ENCODE measurements around the gene ST8SIA2.

ST8SIA2 gene

DNA sequence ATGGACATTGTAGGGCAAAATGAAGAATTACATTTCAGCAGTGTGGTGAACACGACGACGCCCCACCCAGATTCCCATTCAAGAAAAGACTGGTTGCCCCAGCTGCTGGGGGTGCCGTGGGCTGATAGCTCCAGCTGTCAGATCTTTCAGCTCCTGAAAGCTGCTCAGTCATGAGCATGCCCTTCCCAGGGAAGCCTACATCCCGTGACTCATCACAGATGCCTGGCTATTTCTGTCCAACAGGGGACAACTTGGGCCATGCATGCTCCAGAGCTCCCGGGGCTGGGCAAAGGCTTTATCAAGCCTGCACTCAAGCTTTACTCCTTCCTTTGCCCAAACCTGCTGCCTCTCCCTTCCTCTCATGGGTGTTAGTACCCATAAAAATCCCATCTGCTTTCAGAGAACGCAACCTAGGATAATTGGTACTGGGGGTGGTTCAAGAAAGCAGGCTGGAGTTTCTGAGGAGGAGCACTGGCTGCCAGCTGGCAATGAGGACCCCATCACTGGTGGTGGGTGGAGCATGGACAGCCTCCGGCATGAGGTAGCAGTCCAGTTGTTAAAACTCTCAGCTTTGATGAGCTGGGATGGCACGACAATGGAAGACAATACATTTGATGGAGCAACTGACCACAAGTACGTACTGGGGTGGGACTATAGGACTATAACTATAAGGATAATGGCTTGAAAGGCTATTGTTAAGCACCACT lies 16.4 kb upstream of the ST8SIA2 start:
- Histone ChIP-seq H3K27me3 (ENCODE audit: control insufficient read depth in 1 of 2, insufficient read depth in 2 of 2, low read length in 2 of 2) (no peaks in the 10 kb centered on the region), H3K4me1 (ENCODE audit: insufficient read depth, low read length) (no peaks in the 10 kb centered on the region), H3K9me3 (ENCODE audit: low read length) (no peaks in the 10 kb centered on the region), H3K36me3 (ENCODE audit: insufficient read depth, low read length) (no peaks in the 10 kb centered on the region), H3K27ac (ENCODE audit: low read depth, low read length) (no peak overlapping the region), H3K4me3 (ENCODE audit: low read depth in 1 of 2, low read length in 2 of 2) (no peak overlapping the region), H3K9ac (ENCODE audit: low read length) (no peak overlapping the region)

DNA sequence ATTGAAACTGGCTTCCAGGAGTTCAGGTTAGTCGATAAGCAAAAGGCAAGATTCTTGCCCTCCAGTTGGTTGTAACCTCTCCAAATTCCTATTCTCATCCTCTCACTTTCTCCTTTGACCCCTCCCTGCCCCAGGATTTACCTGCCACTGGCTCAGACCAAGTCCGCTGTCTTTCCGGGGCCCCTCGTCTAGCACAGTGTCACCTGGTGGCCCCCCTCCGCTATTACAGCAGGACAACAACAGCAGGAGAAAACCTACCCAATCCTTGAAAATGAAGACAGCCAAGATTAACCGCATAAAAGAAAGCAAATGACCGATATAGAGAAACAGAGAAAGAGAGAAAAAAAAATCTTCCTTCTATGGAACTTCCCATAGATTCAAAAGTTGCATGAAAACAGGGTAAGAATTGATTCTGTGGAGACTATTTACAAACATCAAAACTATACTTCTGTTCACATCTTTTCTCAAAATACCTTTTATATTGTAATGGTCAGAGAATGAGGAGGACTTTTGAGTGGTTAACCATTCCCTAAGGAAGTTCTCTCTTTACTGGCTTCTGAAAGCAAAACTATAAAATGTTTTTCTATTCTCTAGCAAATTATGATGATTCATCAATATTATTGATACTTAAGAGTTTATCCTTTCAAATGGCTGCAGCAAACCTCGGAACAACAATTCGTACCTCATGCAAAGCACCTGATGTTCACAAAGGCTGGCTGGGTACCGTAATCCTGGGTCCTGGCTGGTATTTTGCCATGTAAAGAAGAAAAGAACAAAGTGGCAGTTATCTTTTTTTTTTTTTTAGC lies 10.0 kb upstream of the ST8SIA2 start:
- H3K4me1 ChIP-seq (ENCODE audit: insufficient read depth, low read length): no peaks in the 10 kb centered on the region

DNA sequence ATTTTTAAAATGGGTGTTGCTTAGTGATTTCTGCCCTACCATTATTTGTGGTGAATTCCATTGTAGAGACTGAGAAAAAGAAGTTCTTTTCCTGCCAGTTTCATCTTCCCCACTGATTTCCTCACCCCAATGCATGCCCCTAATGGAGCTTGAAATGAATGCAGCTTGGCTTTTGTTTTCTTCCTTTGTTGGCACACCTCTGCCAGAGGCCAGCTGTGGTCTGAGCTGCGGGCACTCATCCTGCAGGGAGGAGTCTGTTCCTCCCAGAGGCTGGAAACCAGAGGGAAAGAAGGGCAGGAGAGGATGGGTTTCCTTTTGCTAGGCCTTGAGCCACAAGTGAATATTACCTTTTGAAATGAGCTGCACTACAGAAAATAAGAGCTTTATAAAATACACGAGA lies 9.3 kb upstream of the ST8SIA2 start:
- Histone ChIP-seq H3K27me3 (ENCODE audit: control insufficient read depth in 1 of 2, insufficient read depth in 2 of 2, low read length in 2 of 2) (no peaks in the 10 kb centered on the region), H3K4me1 (ENCODE audit: insufficient read depth, low read length) (no peaks in the 10 kb centered on the region), H3K9me3 (ENCODE audit: low read length) (no peaks in the 10 kb centered on the region), H3K27ac (ENCODE audit: low read depth, low read length) (no peak overlapping the region), H3K36me3 (ENCODE audit: insufficient read depth, low read length) (no peaks in the 10 kb centered on the region), H3K9ac (ENCODE audit: low read length) (no peak overlapping the region), H3K4me3 (ENCODE audit: low read depth in 1 of 2, low read length in 2 of 2) (no peak overlapping the region)

More for the DNA sequence above, 10.0 kb upstream of the ST8SIA2 start:
- Histone ChIP-seq H3K27ac (ENCODE audit: low read depth, low read length) (no peak overlapping the region), H3K4me3 (ENCODE audit: low read depth in 1 of 2, low read length in 2 of 2) (no peak overlapping the region), H3K27me3 (ENCODE audit: control insufficient read depth in 1 of 2, insufficient read depth in 2 of 2, low read length in 2 of 2) (no peaks in the 10 kb centered on the region), H3K9ac (ENCODE audit: low read length) (no peak overlapping the region), H3K9me3 (ENCODE audit: low read length) (no peaks in the 10 kb centered on the region), H3K36me3 (ENCODE audit: insufficient read depth, low read length) (no peaks in the 10 kb centered on the region)

- H3K9ac ChIP-seq (ENCODE audit: low read length): no peak overlapping the region
- no peaks in the 10 kb centered on the region for H3K36me3 ChIP-seq (ENCODE audit: insufficient read depth, low read length)
- H3K4me1 ChIP-seq (ENCODE audit: insufficient read depth, low read length): no peaks in the 10 kb centered on the region
- no peaks in the 10 kb centered on the region for H3K9me3 ChIP-seq (ENCODE audit: low read length)
- no peak overlapping the region for H3K27ac ChIP-seq (ENCODE audit: low read depth, low read length)
- no peaks in the 10 kb centered on the region for H3K27me3 ChIP-seq (ENCODE audit: control insufficient read depth in 1 of 2, insufficient read depth in 2 of 2, low read length in 2 of 2)
- no peak overlapping the region for H3K4me3 ChIP-seq (ENCODE audit: low read depth in 1 of 2, low read length in 2 of 2)
Measured at GRCh38 chr15:92385096-92385495, 8.6 kb upstream of the ST8SIA2 start.

GRCh38 chr15:92391640-92392039 lies 2.0 kb upstream of the ST8SIA2 start:
- no peak overlapping the region for H3K27ac ChIP-seq (ENCODE audit: low read depth, low read length)
- peaks cover 5 to 40% of the 10 kb centered on the region in 2 donors for H3K27me3 ChIP-seq (ENCODE audit: control insufficient read depth in 1 of 2, insufficient read depth in 2 of 2, low read length in 2 of 2)
- H3K4me1 ChIP-seq (ENCODE audit: insufficient read depth, low read length): no peaks in the 10 kb centered on the region
- no peak overlapping the region for H3K9ac ChIP-seq (ENCODE audit: low read length)
- no peak overlapping the region for H3K4me3 ChIP-seq (ENCODE audit: low read depth in 1 of 2, low read length in 2 of 2)
- H3K9me3 ChIP-seq (ENCODE audit: low read length): no peaks in the 10 kb centered on the region
- no peaks in the 10 kb centered on the region for H3K36me3 ChIP-seq (ENCODE audit: insufficient read depth, low read length)

DNA sequence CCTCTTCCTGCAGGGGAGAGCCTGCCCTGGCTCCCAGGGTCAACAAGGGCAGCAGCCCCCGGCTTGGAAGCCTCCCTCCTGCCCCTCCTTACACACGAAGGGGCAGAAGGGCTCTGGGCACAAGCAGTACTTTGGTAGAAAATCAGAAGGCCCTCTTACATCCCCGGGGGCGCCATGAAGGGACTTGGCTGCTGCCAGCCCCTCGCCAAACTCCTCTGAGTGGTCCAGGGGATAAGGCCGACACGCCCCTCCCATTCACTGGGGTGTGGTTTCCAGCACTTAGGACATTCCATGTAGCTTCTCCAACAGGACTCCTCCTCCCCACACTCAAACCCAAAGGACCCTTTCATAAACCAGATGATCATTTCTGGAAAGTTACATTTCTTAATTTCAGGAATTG lies 1.2 kb upstream of the ST8SIA2 start:
- H3K36me3 ChIP-seq (ENCODE audit: insufficient read depth, low read length): no peaks in the 10 kb centered on the region
- H3K4me1 ChIP-seq (ENCODE audit: insufficient read depth, low read length): no peaks in the 10 kb centered on the region
- no peaks in the 10 kb centered on the region for H3K9me3 ChIP-seq (ENCODE audit: low read length)
- no peak overlapping the region for H3K9ac ChIP-seq (ENCODE audit: low read length)
- H3K27ac ChIP-seq (ENCODE audit: low read depth, low read length): no peak overlapping the region
- H3K27me3 ChIP-seq (ENCODE audit: control insufficient read depth in 1 of 2, insufficient read depth in 2 of 2, low read length in 2 of 2): peaks cover 5 to 40% of the 10 kb centered on the region in 2 donors
- H3K4me3 ChIP-seq (ENCODE audit: low read depth in 1 of 2, low read length in 2 of 2): no peak overlapping the region

- Histone ChIP-seq H3K9me3 (ENCODE audit: low read length) (no peaks in the 10 kb centered on the region), H3K9ac (ENCODE audit: low read length) (no peak overlapping the region), H3K4me1 (ENCODE audit: insufficient read depth, low read length) (no peaks in the 10 kb centered on the region), H3K36me3 (ENCODE audit: insufficient read depth, low read length) (no peaks in the 10 kb centered on the region), H3K27me3 (ENCODE audit: control insufficient read depth in 1 of 2, insufficient read depth in 2 of 2, low read length in 2 of 2) (peaks cover 5 to 40% of the 10 kb centered on the region in 2 donors), H3K4me3 (ENCODE audit: low read depth in 1 of 2, low read length in 2 of 2) (no peak overlapping the region), H3K27ac (ENCODE audit: low read depth, low read length) (no peak overlapping the region)
Measured at GRCh38 chr15:92393980-92394308, 263 bp downstream of the ST8SIA2 start.

GRCh38 chr15:92394309-92395097 lies 822 bp downstream of the ST8SIA2 start:
- Histone ChIP-seq H3K4me1 (ENCODE audit: insufficient read depth, low read length) (no peaks in the 10 kb centered on the region), H3K4me3 (ENCODE audit: low read depth in 1 of 2, low read length in 2 of 2) (no peak overlapping the region), H3K9ac (ENCODE audit: low read length) (no peak overlapping the region), H3K27ac (ENCODE audit: low read depth, low read length) (no peak overlapping the region), H3K9me3 (ENCODE audit: low read length) (no peaks in the 10 kb centered on the region), H3K27me3 (ENCODE audit: control insufficient read depth in 1 of 2, insufficient read depth in 2 of 2, low read length in 2 of 2) (peaks cover 5 to 40% of the 10 kb centered on the region in 2 donors), H3K36me3 (ENCODE audit: insufficient read depth, low read length) (no peaks in the 10 kb centered on the region)

DNA sequence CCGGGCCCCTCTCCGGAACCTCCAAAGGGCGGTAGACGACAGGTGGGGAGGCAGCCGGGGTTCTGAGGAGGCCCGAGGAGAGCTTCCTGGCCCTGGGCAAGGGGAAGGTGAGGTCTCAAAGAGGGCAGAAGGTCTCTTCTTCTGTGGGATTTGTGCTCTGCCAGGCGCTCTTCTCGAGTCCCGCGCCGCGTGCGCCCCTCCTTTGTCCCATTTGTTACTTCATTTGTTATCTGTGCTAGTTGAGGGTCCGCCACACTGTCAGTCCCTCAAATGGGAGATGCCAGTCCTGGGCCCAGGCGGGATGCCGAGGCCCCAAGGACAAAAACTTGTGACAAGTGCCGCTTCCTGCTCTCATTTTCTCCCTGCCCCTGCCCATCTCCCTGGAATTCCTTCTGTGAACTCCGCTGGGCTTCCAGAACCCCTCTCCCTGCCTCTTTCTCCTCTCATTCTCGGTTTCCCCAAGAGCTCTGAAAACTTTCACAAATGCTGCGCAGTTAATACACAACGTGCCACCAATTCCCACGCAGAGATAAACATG lies 1.5 kb downstream of the ST8SIA2 start:
- Histone ChIP-seq H3K4me1 (ENCODE audit: insufficient read depth, low read length) (no peaks in the 10 kb centered on the region), H3K36me3 (ENCODE audit: insufficient read depth, low read length) (no peaks in the 10 kb centered on the region), H3K27me3 (ENCODE audit: control insufficient read depth in 1 of 2, insufficient read depth in 2 of 2, low read length in 2 of 2) (peaks cover 5 to 40% of the 10 kb centered on the region in 2 donors), H3K9ac (ENCODE audit: low read length) (no peak overlapping the region), H3K9me3 (ENCODE audit: low read length) (no peaks in the 10 kb centered on the region), H3K27ac (ENCODE audit: low read depth, low read length) (no peak overlapping the region), H3K4me3 (ENCODE audit: low read depth in 1 of 2, low read length in 2 of 2) (no peak overlapping the region)

- Histone ChIP-seq H3K36me3 (ENCODE audit: insufficient read depth, low read length) (no peaks in the 10 kb centered on the region), H3K9ac (ENCODE audit: low read length) (no peak overlapping the region), H3K9me3 (ENCODE audit: low read length) (no peaks in the 10 kb centered on the region), H3K4me1 (ENCODE audit: insufficient read depth, low read length) (no peaks in the 10 kb centered on the region), H3K27me3 (ENCODE audit: control insufficient read depth in 1 of 2, insufficient read depth in 2 of 2, low read length in 2 of 2) (peaks cover 0 to 10% of the 10 kb centered on the region in 2 donors), H3K27ac (ENCODE audit: low read depth, low read length) (no peak overlapping the region), H3K4me3 (ENCODE audit: low read depth in 1 of 2, low read length in 2 of 2) (no peak overlapping the region)
Measured at GRCh38 chr15:92399271-92399950, 5.7 kb downstream of the ST8SIA2 start.

- no peaks in the 10 kb centered on the region for H3K27me3 ChIP-seq (ENCODE audit: control insufficient read depth in 1 of 2, insufficient read depth in 2 of 2, low read length in 2 of 2)
- H3K9me3 ChIP-seq (ENCODE audit: low read length): no peaks in the 10 kb centered on the region
- no peaks in the 10 kb centered on the region for H3K36me3 ChIP-seq (ENCODE audit: insufficient read depth, low read length)
- H3K4me3 ChIP-seq (ENCODE audit: low read depth in 1 of 2, low read length in 2 of 2): no peak overlapping the region
- no peaks in the 10 kb centered on the region for H3K4me1 ChIP-seq (ENCODE audit: insufficient read depth, low read length)
- no peak overlapping the region for H3K27ac ChIP-seq (ENCODE audit: low read depth, low read length)
- H3K9ac ChIP-seq (ENCODE audit: low read length): no peak overlapping the region
Measured at GRCh38 chr15:92400573-92400972, 6.9 kb downstream of the ST8SIA2 start.
